Spinal cord (tissue), 10 donors: ENCODE measurements around the gene EPX. TPM values are rescaled to one million over a fixed set of nuclear protein-coding genes. Genes with fewer than 3 reads are reported as not detected.
A peak's percentile ranks its signal among the peaks of the same experiment; 100 is the strongest.

ENCODE experiments used
- DNase-seq, 6 donors: peaks; one replicate each; pipeline versions ENCODE4 v3.0.0 to v3.0.0-alpha.2; 2013 to 2015; ENCODE audit warnings: low spot score in 6 of 6, low read depth in 4 of 6
- H3K27ac ChIP-seq: one replicate; pipeline ENCODE4 v1.5.1; 2013; ENCODE audit warnings: low read depth, low read length, control low read depth
- H3K27me3 ChIP-seq: one replicate; pipeline ENCODE4 v1.6.1; 2013; ENCODE audit warnings: low read length; ENCODE audit not compliant: control insufficient read depth, insufficient read depth
- H3K36me3 ChIP-seq: one replicate; pipeline ENCODE4 v1.6.1; 2013; ENCODE audit warnings: low read length; ENCODE audit not compliant: control insufficient read depth, insufficient read depth
- H3K4me1 ChIP-seq: one replicate; pipeline ENCODE4 v1.6.1; 2013; ENCODE audit warnings: low read length; ENCODE audit not compliant: control insufficient read depth, insufficient read depth
- H3K4me3 ChIP-seq: one replicate; pipeline ENCODE4 v1.5.1; 2013; ENCODE audit warnings: low read depth, low read length, control low read depth
- H3K9me3 ChIP-seq: one replicate; pipeline ENCODE4 v1.6.1; 2013; ENCODE audit warnings: low read length; ENCODE audit not compliant: control insufficient read depth, insufficient read depth
- WGBS: methylation state at CpG from one replicate; pipeline ENCODE4 v1.1.5; 2013; ENCODE audit warnings: missing lambda C conversion rate; ENCODE audit not compliant: insufficient coverage; 5-methylcytosine and 5-hydroxymethylcytosine counted together
- polyA plus RNA-seq, 2 donors: library from polyadenylated mRNA; unstranded; fragments of 120-200 nt; gene quantifications; one replicate each; pipeline ENCODE4 v1.2.1, GENCODE V29; 2013; ENCODE audit not compliant: insufficient read length in 2 of 2
- total RNA-seq, 2 donors: library from RNA; depleted of rRNA in 1 of 2; stranded (reverse); fragments of 120-200 nt in 1 of 2; fragments of >200 nt in 1 of 2; gene quantifications; one replicate each; pipeline versions ENCODE4 v1.2.3 to v1.2.4, GENCODE V29; 2013 to 2014
- donor health status: healthy.

EPX gene
- total and polyA plus RNA-seq, 4 donors: 0.11 to 1.2 (median 0.64) TPM

- Histone ChIP-seq H3K4me1 (peaks cover 9% of the 10 kb centered on the region), H3K27me3 (no peaks in the 10 kb centered on the region), H3K9me3 (no peaks in the 10 kb centered on the region), H3K27ac (peak within 1 kb of the TSS; percentile 63), H3K36me3 (peaks cover 11% of the 10 kb centered on the region), H3K4me3 (peak within 1 kb of the TSS; percentile 90)
- WGBS: under 1% methylated on average over 45 of the region's 56 CpGs
- peak; percentile 86 to 98 (median 90) for DNase-seq
Observed at GRCh38 chr17:58219007-58219788, 26.7 kb downstream of the EPX start, which contains the start of gene MKS1. TSS of gene MKS1 (minus strand) at chr17:58219255. CDS start at chr17:58219230, 25 bp downstream.

- Histone ChIP-seq H3K4me1 (peaks cover 9% of the 10 kb centered on the region), H3K36me3 (peaks cover 6% of the 10 kb centered on the region), H3K27ac (peak overlapping the region; percentile 63), H3K27me3 (peaks cover 2% of the 10 kb centered on the region), H3K9me3 (no peaks in the 10 kb centered on the region), H3K4me3 (peak overlapping the region; percentile 90)
- DNase-seq: peak in 2 of 6 donors; percentile 4 to 14
- WGBS: 28% methylated on average over 7 of the region's 7 CpGs
Observed at GRCh38 chr17:58219789-58220183, 27.3 kb downstream of the EPX start.

GRCh38 chr17:58224315-58224714 lies 31.8 kb downstream of the EPX start:
- 33% methylated on average over 1 of the region's 1 CpG for WGBS

GRCh38 chr17:58227733-58228132 lies 35.2 kb downstream of the EPX start:
- H3K4me1 ChIP-seq: no peaks in the 10 kb centered on the region
- WGBS: 100% methylated on average over 3 of the region's 3 CpGs
- H3K27ac ChIP-seq: no peak overlapping the region
- peaks cover 2% of the 10 kb centered on the region for H3K27me3 ChIP-seq
- H3K36me3 ChIP-seq: no peaks in the 10 kb centered on the region
- H3K4me3 ChIP-seq: no peak overlapping the region
- no peaks in the 10 kb centered on the region for H3K9me3 ChIP-seq
- DNase-seq: no peak

More at GRCh38 chr17:58224315-58224714, 31.8 kb downstream of the EPX start:
- DNase-seq: no peak
- Histone ChIP-seq H3K27ac (no peak overlapping the region), H3K4me3 (no peak overlapping the region), H3K36me3 (no peaks in the 10 kb centered on the region), H3K27me3 (peaks cover 2% of the 10 kb centered on the region), H3K9me3 (no peaks in the 10 kb centered on the region), H3K4me1 (peaks cover 2% of the 10 kb centered on the region)

- WGBS: 44% methylated on average over 2 of the region's 3 CpGs
- DNase-seq: no peak
- Histone ChIP-seq H3K27me3 (peaks cover 4% of the 10 kb centered on the region), H3K36me3 (no peaks in the 10 kb centered on the region), H3K4me1 (no peaks in the 10 kb centered on the region), H3K4me3 (no peak overlapping the region), H3K9me3 (no peaks in the 10 kb centered on the region), H3K27ac (no peak overlapping the region)
Observed at GRCh38 chr17:58228679-58229078, 36.2 kb downstream of the EPX start.

GRCh38 chr17:58229384-58229783 lies 36.9 kb downstream of the EPX start:
- Histone ChIP-seq H3K4me3 (no peak overlapping the region), H3K27me3 (peaks cover 8% of the 10 kb centered on the region), H3K36me3 (no peaks in the 10 kb centered on the region), H3K9me3 (no peaks in the 10 kb centered on the region), H3K4me1 (no peaks in the 10 kb centered on the region), H3K27ac (no peak overlapping the region)
- 33% methylated on average over 1 of the region's 1 CpG for WGBS
- DNase-seq: no peak

GRCh38 chr17:58229881-58230280 lies 37.4 kb downstream of the EPX start:
- DNase-seq: no peak
- Histone ChIP-seq H3K4me3 (no peak overlapping the region), H3K27ac (no peak overlapping the region), H3K27me3 (peaks cover 12% of the 10 kb centered on the region), H3K4me1 (no peaks in the 10 kb centered on the region), H3K36me3 (no peaks in the 10 kb centered on the region), H3K9me3 (no peaks in the 10 kb centered on the region)
- WGBS: 86% methylated on average over 3 of the region's 4 CpGs

GRCh38 chr17:58231641-58232040 lies 39.1 kb downstream of the EPX start:
- WGBS: 74% methylated on average over 2 of the region's 2 CpGs
- DNase-seq: no peak

GRCh38 chr17:58232707-58233156 lies 40.2 kb downstream of the EPX start:
- Histone ChIP-seq H3K9me3 (no peaks in the 10 kb centered on the region), H3K27ac (no peak overlapping the region)
- 54% methylated on average over 12 of the region's 12 CpGs for WGBS

More at GRCh38 chr17:58231641-58232040, 39.1 kb downstream of the EPX start:
- H3K9me3 ChIP-seq: no peaks in the 10 kb centered on the region
- H3K27me3 ChIP-seq: peaks cover 16% of the 10 kb centered on the region
- H3K27ac ChIP-seq: no peak overlapping the region
- no peaks in the 10 kb centered on the region for H3K4me1 ChIP-seq
- H3K36me3 ChIP-seq: no peaks in the 10 kb centered on the region
- H3K4me3 ChIP-seq: no peak overlapping the region

GRCh38 chr17:58233543-58233942 lies 41.0 kb downstream of the EPX start:
- peaks cover 16% of the 10 kb centered on the region for H3K27me3 ChIP-seq
- no peak for DNase-seq
- no peaks in the 10 kb centered on the region for H3K4me1 ChIP-seq
- no CpG with 5 or more reads among the region's 3 CpGs for WGBS
- no peaks in the 10 kb centered on the region for H3K9me3 ChIP-seq
- H3K27ac ChIP-seq: no peak overlapping the region
- H3K4me3 ChIP-seq: no peak overlapping the region
- no peaks in the 10 kb centered on the region for H3K36me3 ChIP-seq

More at GRCh38 chr17:58232707-58233156, 40.2 kb downstream of the EPX start:
- Histone ChIP-seq H3K27me3 (peaks cover 16% of the 10 kb centered on the region), H3K4me3 (no peak overlapping the region), H3K4me1 (no peaks in the 10 kb centered on the region), H3K36me3 (no peaks in the 10 kb centered on the region)
- no peak for DNase-seq
